Progenitor cell of endocrine pancreas (in vitro differentiated cells): ENCODE data around the gene NEK2. TPM values are rescaled to one million over a fixed set of nuclear protein-coding genes. Genes with fewer than 3 reads are reported as not detected.
"Not testable (repeated sequence)": the region's sequence is repeated elsewhere in the genome, so short reads cannot be mapped to it uniquely, and the experiment has no call there.

Source experiments
- DNase-seq: peaks from one replicate; pipeline ENCODE4 v3.0.0; 2021; ENCODE audit warnings: low spot score; ENCODE audit not compliant: unreplicated experiment
- H3K27ac Mint-ChIP-seq: 2 replicates; pipeline ENCODE4 v1.8.0; 2021; ENCODE audit warnings: mild to moderate bottlenecking, moderate library complexity, mixed read lengths
- H3K27me3 Mint-ChIP-seq: 2 replicates; pipeline ENCODE4 v1.8.0; 2021; ENCODE audit warnings: mixed read lengths
- H3K36me3 Mint-ChIP-seq: 2 replicates; pipeline ENCODE4 v1.8.0; 2022; ENCODE audit warnings: mixed read lengths; ENCODE audit not compliant: insufficient read depth
- H3K4me1 Mint-ChIP-seq: 2 replicates; pipeline ENCODE4 v1.8.0; 2021; ENCODE audit warnings: low read depth, mixed read lengths
- H3K4me3 Mint-ChIP-seq: 2 replicates; pipeline ENCODE4 v1.8.0; 2021; ENCODE audit warnings: low read depth, mild to moderate bottlenecking, moderate library complexity, mixed read lengths
- H3K9me3 Mint-ChIP-seq: 2 replicates; pipeline ENCODE4 v1.8.0; 2021; ENCODE audit warnings: low read depth, mixed read lengths
- CTCF ChIP-seq: fragments of 200-600 bp; sonication (generic); IDR thresholded peaks from one replicate; pipeline ENCODE4 v1.5.0; 2021; ENCODE audit warnings: antibody characterized with exemption, mild to moderate bottlenecking; ENCODE audit not compliant: unreplicated experiment
- total RNA-seq: library from RNA; stranded (reverse); gene quantifications from 2 replicates; pipeline ENCODE4 v1.2.1, GENCODE V29; 2021

Gene NEK2
- total RNA-seq, 1 donor from 2014 or later: 20.8 TPM

GRCh38 chr1:211630236-211631081 lies 45.0 kb downstream of the NEK2 start:
- H3K9me3 Mint-ChIP-seq: no peaks in the 10 kb centered on the region
- H3K27me3 Mint-ChIP-seq: peaks cover 22% of the 10 kb centered on the region

GRCh38 chr1:211628417-211628816 lies 47.0 kb downstream of the NEK2 start:
- no peak overlapping the region for H3K27ac Mint-ChIP-seq
- no peak for TF ChIP-seq CTCF
- H3K4me1 Mint-ChIP-seq: peaks cover 2% of the 10 kb centered on the region
- DNase-seq: no peak
- peaks cover 17% of the 10 kb centered on the region for H3K27me3 Mint-ChIP-seq
- H3K36me3 Mint-ChIP-seq: no peaks in the 10 kb centered on the region
- H3K9me3 Mint-ChIP-seq: no peaks in the 10 kb centered on the region
- no peak overlapping the region for H3K4me3 Mint-ChIP-seq

More at GRCh38 chr1:211630236-211631081, 45.0 kb downstream of the NEK2 start:
- TF ChIP-seq CTCF: no peak
- H3K4me1 Mint-ChIP-seq: no peaks in the 10 kb centered on the region
- H3K36me3 Mint-ChIP-seq: no peaks in the 10 kb centered on the region
- DNase-seq: no peak
- no peak overlapping the region for H3K27ac Mint-ChIP-seq
- H3K4me3 Mint-ChIP-seq: no peak overlapping the region

- Mint-ChIP-seq H3K4me1 (peaks cover 2% of the 10 kb centered on the region), H3K36me3 (no peaks in the 10 kb centered on the region), H3K9me3 (no peaks in the 10 kb centered on the region), H3K27ac (no peak overlapping the region), H3K4me3 (no peak overlapping the region), H3K27me3 (peaks cover 16% of the 10 kb centered on the region)
- no peak for TF ChIP-seq CTCF
- no peak for DNase-seq
Measured at GRCh38 chr1:211627259-211627658, 48.2 kb downstream of the NEK2 start.

- not testable (repeated sequence) for DNase-seq, H3K27ac Mint-ChIP-seq, H3K36me3 Mint-ChIP-seq, H3K9me3 Mint-ChIP-seq, H3K4me3 Mint-ChIP-seq, H3K4me1 Mint-ChIP-seq
- peaks cover 16% of the 10 kb centered on the region for H3K27me3 Mint-ChIP-seq
Measured at GRCh38 chr1:211625866-211626265, 49.6 kb downstream of the NEK2 start.

GRCh38 chr1:211625040-211625439 lies 50.4 kb downstream of the NEK2 start:
- Mint-ChIP-seq H3K4me3 (no peak overlapping the region), H3K36me3 (no peaks in the 10 kb centered on the region), H3K9me3 (no peaks in the 10 kb centered on the region), H3K4me1 (peaks cover 2% of the 10 kb centered on the region), H3K27ac (no peak overlapping the region), H3K27me3 (peaks cover 13% of the 10 kb centered on the region)
- TF ChIP-seq CTCF: no peak
- DNase-seq: no peak

- Mint-ChIP-seq H3K9me3 (no peaks in the 10 kb centered on the region), H3K27me3 (peaks cover 5% of the 10 kb centered on the region), H3K4me1 (peaks cover 2% of the 10 kb centered on the region), H3K36me3 (no peaks in the 10 kb centered on the region), H3K27ac (no peak overlapping the region), H3K4me3 (no peak overlapping the region)
- DNase-seq: no peak
- TF ChIP-seq CTCF: no peak
Measured at GRCh38 chr1:211623515-211623914, 51.9 kb downstream of the NEK2 start.
